Neural progenitor cell (in vitro differentiated cells): Measurements from ENCODE around the gene SLC38A9. TPM values are rescaled to one million over a fixed set of nuclear protein-coding genes. Genes with fewer than 3 reads are reported as not detected.

Experiments used
- DNase-seq: peaks from one replicate; pipeline ENCODE4 v3.0.0-alpha.2; 2016; ENCODE audit warnings: low spot score
- H2AFZ ChIP-seq: fragments of 200-600 bp; sonication (generic); replicated peaks from 2 replicates; pipeline ENCODE4 v1.6.1; 2016; ENCODE audit warnings: antibody characterized with exemption
- H3F3A ChIP-seq: fragments of 200-600 bp; sonication (generic); 2 replicates; pipeline ENCODE4 v1.6.1; 2016; ENCODE audit warnings: antibody characterized with exemption, low read depth
- H3K27ac ChIP-seq: fragments of 200-600 bp; sonication (generic); 2 replicates; pipeline ENCODE4 v1.5.1; 2016; ENCODE audit warnings: mild to moderate bottlenecking
- H3K27me3 ChIP-seq: fragments of 200-600 bp; sonication (generic); 2 replicates; pipeline ENCODE4 v1.6.1; 2016; ENCODE audit warnings: mild to moderate bottlenecking, moderate library complexity
- H3K36me3 ChIP-seq: fragments of 200-600 bp; sonication (generic); 2 replicates; pipeline ENCODE4 v1.5.1; 2016
- H3K4me1 ChIP-seq: fragments of 200-600 bp; sonication (generic); 2 replicates; pipeline ENCODE4 v1.6.1; 2016; ENCODE audit warnings: mixed run types
- H3K4me2 ChIP-seq: fragments of 200-600 bp; sonication (generic); 2 replicates; pipeline ENCODE4 v1.6.1; 2016
- H3K4me3 ChIP-seq: fragments of 200-600 bp; sonication (generic); 2 replicates; pipeline ENCODE4 v1.5.1; 2016
- H3K79me2 ChIP-seq: fragments of 200-600 bp; sonication (generic); 2 replicates; pipeline ENCODE4 v1.6.1; 2016; ENCODE audit warnings: low read depth
- H3K9ac ChIP-seq: fragments of 200-600 bp; sonication (generic); 2 replicates; pipeline ENCODE4 v1.6.1; 2016
- H3K9me3 ChIP-seq: fragments of 200-600 bp; sonication (generic); 2 replicates; pipeline ENCODE4 v1.5.1; 2016; ENCODE audit warnings: low read depth
- H4K20me1 ChIP-seq: fragments of 200-600 bp; sonication (generic); 2 replicates; pipeline ENCODE4 v1.6.1; 2016; ENCODE audit warnings: low read depth
- H3K27ac Mint-ChIP-seq: 3 replicates; pipeline ENCODE4 v1.8.0; 2021; ENCODE audit warnings: mixed read lengths
- H3K27me3 Mint-ChIP-seq: 2 replicates; pipeline ENCODE4 v1.8.0; 2022; ENCODE audit warnings: low read depth, mild to moderate bottlenecking, inconsistent platforms, moderate library complexity, mixed read lengths; ENCODE audit not compliant: insufficient read depth
- H3K36me3 Mint-ChIP-seq: 3 replicates; pipeline ENCODE4 v1.8.0; 2021; ENCODE audit warnings: mixed read lengths
- H3K4me1 Mint-ChIP-seq: 3 replicates; pipeline ENCODE4 v1.8.0; 2021; ENCODE audit warnings: mixed read lengths
- H3K4me3 Mint-ChIP-seq: 3 replicates; pipeline ENCODE4 v1.8.0; 2021; ENCODE audit warnings: mild to moderate bottlenecking, moderate library complexity, mixed read lengths
- H3K9me3 Mint-ChIP-seq: 3 replicates; pipeline ENCODE4 v1.8.0; 2020; ENCODE audit warnings: mixed read lengths
- CTCF ChIP-seq: fragments of 200-600 bp; sonication (generic); IDR thresholded peaks from 2 replicates; pipeline ENCODE4 v1.5.1; 2017; ENCODE audit warnings: antibody characterized with exemption, mild to moderate bottlenecking
- EZH2 ChIP-seq: fragments of 200-600 bp; sonication (generic); IDR thresholded peaks from 2 replicates; pipeline ENCODE4 v1.6.1; 2017; ENCODE audit warnings: antibody characterized with exemption, mild to moderate bottlenecking, moderate library complexity
- EZH2phosphoT487 ChIP-seq: fragments of 200-600 bp; sonication (generic); IDR thresholded peaks from 2 replicates; pipeline ENCODE4 v1.6.1; 2017; ENCODE audit warnings: antibody characterized with exemption
- total RNA-seq: library from RNA; depleted of rRNA; stranded (reverse); fragments of >200 nt; gene quantifications from 2 replicates; pipeline ENCODE4 v1.2.3, GENCODE V29; 2015; ENCODE audit warnings: low replicate concordance

SLC38A9 gene
- total RNA-seq, 1 donor from 2014 or later: 57.7 TPM

- H3K9me3 ChIP-seq: no peaks in the 10 kb centered on the region
- no peaks in the 10 kb centered on the region for H3K79me2 ChIP-seq
- Mint-ChIP-seq H3K36me3 (peaks cover 14% of the 10 kb centered on the region), H3K27me3 (peaks cover 2% of the 10 kb centered on the region), H3K27ac (no peak overlapping the region), H3K4me3 (no peak overlapping the region), H3K9me3 (no peaks in the 10 kb centered on the region), H3K4me1 (no peaks in the 10 kb centered on the region)
- H3K36me3 ChIP-seq: no peaks in the 10 kb centered on the region
- H4K20me1 ChIP-seq: no peaks in the 10 kb centered on the region
- H3F3A ChIP-seq: no peaks in the 10 kb centered on the region
- no peak overlapping the region for H3K27ac ChIP-seq
- H3K27me3 ChIP-seq: no peaks in the 10 kb centered on the region
- no peaks in the 10 kb centered on the region for H3K4me1 ChIP-seq
- no peak overlapping the region for H2AFZ ChIP-seq
- no peak overlapping the region for H3K4me2 ChIP-seq
- no peak for TF ChIP-seq EZH2phosphoT487
- no peak for TF ChIP-seq EZH2
- TF ChIP-seq CTCF: no peak
- DNase-seq: no peak
- H3K4me3 ChIP-seq: no peak overlapping the region
- H3K9ac ChIP-seq: no peak overlapping the region
Observed at GRCh38 chr5:55650386-55650785, 61.7 kb downstream of the SLC38A9 start.

DNA sequence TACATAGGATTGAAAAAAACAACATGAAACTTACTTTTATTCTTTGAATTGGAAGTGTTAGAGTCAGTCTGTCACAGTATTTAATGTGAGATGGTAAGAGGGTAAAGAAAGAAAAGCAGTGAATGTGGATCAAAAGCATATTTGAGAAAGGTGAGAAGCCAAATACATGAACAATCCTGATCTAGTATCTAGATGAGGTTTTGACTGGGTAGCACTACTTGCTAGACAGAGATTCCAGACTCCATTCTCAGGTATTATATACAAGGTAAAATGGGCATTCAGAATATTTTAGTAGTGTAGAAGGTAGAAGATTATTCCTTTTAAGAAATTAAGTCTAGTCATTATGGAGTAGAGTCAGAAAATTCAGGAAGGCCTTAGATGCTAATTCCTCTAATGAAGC lies 62.2 kb downstream of the SLC38A9 start:
- H3K27ac Mint-ChIP-seq: no peak overlapping the region

GRCh38 chr5:55645304-55645703 lies 66.8 kb downstream of the SLC38A9 start:
- Histone ChIP-seq H3K4me1 (peaks cover 10% of the 10 kb centered on the region), H3K9me3 (no peaks in the 10 kb centered on the region), H2AFZ (no peak overlapping the region), H3K79me2 (no peaks in the 10 kb centered on the region), H3K27me3 (no peaks in the 10 kb centered on the region), H3K27ac (no peak overlapping the region), H3K4me3 (no peak overlapping the region), H4K20me1 (no peaks in the 10 kb centered on the region), H3K4me2 (no peak overlapping the region), H3K36me3 (no peaks in the 10 kb centered on the region), H3F3A (no peaks in the 10 kb centered on the region), H3K9ac (no peak overlapping the region)
- DNase-seq: no peak
- Mint-ChIP-seq H3K27ac (no peak overlapping the region), H3K4me3 (no peak overlapping the region), H3K36me3 (peaks cover 6% of the 10 kb centered on the region), H3K27me3 (peaks cover 2% of the 10 kb centered on the region), H3K9me3 (no peaks in the 10 kb centered on the region), H3K4me1 (no peaks in the 10 kb centered on the region)
- TF ChIP-seq EZH2phosphoT487 (no peak), EZH2 (no peak)

More for the DNA sequence above, 62.2 kb downstream of the SLC38A9 start:
- H3K4me3 Mint-ChIP-seq: no peak overlapping the region
- Histone ChIP-seq H3K27me3 (no peaks in the 10 kb centered on the region), H3K4me2 (no peak overlapping the region), H3K27ac (no peak overlapping the region), H3K9ac (no peak overlapping the region), H2AFZ (no peak overlapping the region), H4K20me1 (no peaks in the 10 kb centered on the region), H3F3A (no peaks in the 10 kb centered on the region), H3K9me3 (no peaks in the 10 kb centered on the region), H3K36me3 (no peaks in the 10 kb centered on the region), H3K79me2 (no peaks in the 10 kb centered on the region), H3K4me1 (no peaks in the 10 kb centered on the region), H3K4me3 (no peak overlapping the region)
- H3K4me1 Mint-ChIP-seq: no peaks in the 10 kb centered on the region
- DNase-seq: no peak
- H3K27me3 Mint-ChIP-seq: peaks cover 2% of the 10 kb centered on the region
- peaks cover 14% of the 10 kb centered on the region for H3K36me3 Mint-ChIP-seq
- H3K9me3 Mint-ChIP-seq: no peaks in the 10 kb centered on the region
- TF ChIP-seq EZH2phosphoT487: no peak
- no peak for TF ChIP-seq EZH2
- no peak for TF ChIP-seq CTCF

- peaks cover 3% of the 10 kb centered on the region for H3K36me3 Mint-ChIP-seq
- H3K27me3 ChIP-seq: no peaks in the 10 kb centered on the region
- no peaks in the 10 kb centered on the region for H3F3A ChIP-seq
- no peaks in the 10 kb centered on the region for H3K9me3 ChIP-seq
- H3K4me1 Mint-ChIP-seq: peaks cover 4% of the 10 kb centered on the region
- no peak overlapping the region for H3K4me2 ChIP-seq
- no peak overlapping the region for H2AFZ ChIP-seq
- H3K4me3 ChIP-seq: no peak overlapping the region
- no peaks in the 10 kb centered on the region for H3K36me3 ChIP-seq
- H4K20me1 ChIP-seq: no peaks in the 10 kb centered on the region
- H3K9me3 Mint-ChIP-seq: no peaks in the 10 kb centered on the region
- no peak overlapping the region for H3K9ac ChIP-seq
- no peak overlapping the region for H3K27ac Mint-ChIP-seq
- H3K4me1 ChIP-seq: peaks cover 21% of the 10 kb centered on the region
- DNase-seq: no peak
- no peaks in the 10 kb centered on the region for H3K27me3 Mint-ChIP-seq
- H3K79me2 ChIP-seq: no peaks in the 10 kb centered on the region
- H3K27ac ChIP-seq: no peak overlapping the region
- TF ChIP-seq EZH2 (no peak), EZH2phosphoT487 (no peak), CTCF (no peak)
- H3K4me3 Mint-ChIP-seq: no peak overlapping the region
Observed at GRCh38 chr5:55638455-55638854, 73.7 kb downstream of the SLC38A9 start.
